Measurements from ENCODE around the gene ZBTB20. TPM values are rescaled to one million over a fixed set of nuclear protein-coding genes. Genes with fewer than 3 reads are reported as not detected.
A peak's percentile ranks its signal among the peaks of the same experiment; 100 is the strongest.

The ZBTB20 gene
- total and polyA plus RNA-seq, 10 donors = 0.32 to 89.7 (median 71.8) TPM

GRCh38 chr3:115147329-115148141 is 447 bp upstream of the ZBTB20 start:
- Histone ChIP-seq H3K27ac (peak overlapping the region; percentile 91 to 99 (median 98)), H3K9me3 (peaks cover 0 to 5% (median 0%) of the 10 kb centered on the region in 8 donors), H3K27me3 (replicated peaks in 1 of 7) (no peaks in the 10 kb centered on the region), H3K4me1 (peaks cover 6 to 40% (median 24%) of the 10 kb centered on the region in 6 donors), H3K4me3 (peak overlapping the region; percentile 40 to 84 (median 65)), H3K36me3 (no peaks in the 10 kb centered on the region)
- TF ChIP-seq POLR2AphosphoS5 (IDR thresholded peaks at IDR 0.05) = peak; percentile 88 to 96 (median 96)
- TF ChIP-seq POLR2A (IDR thresholded peaks at IDR 0.05) = peak in 2 of 3 donors; percentile 68 to 83
- TF ChIP-seq CTCF (IDR thresholded peaks at IDR 0.05 in 8 of 11, conservative IDR thresholded peaks at IDR 0.05 in 3 of 11) = peak in 2 of 11 experiments; percentile 11 to 28
- 1 to 2% (median 1%) methylated on average over 52 to 54 of the region's 54 CpGs for WGBS, 5 donors
- intact Hi-C loops (cut with DNase I; ENCODE audit: low total_unique reads) = no loop called here
- DNase-seq = peak; percentile 99

DNA sequence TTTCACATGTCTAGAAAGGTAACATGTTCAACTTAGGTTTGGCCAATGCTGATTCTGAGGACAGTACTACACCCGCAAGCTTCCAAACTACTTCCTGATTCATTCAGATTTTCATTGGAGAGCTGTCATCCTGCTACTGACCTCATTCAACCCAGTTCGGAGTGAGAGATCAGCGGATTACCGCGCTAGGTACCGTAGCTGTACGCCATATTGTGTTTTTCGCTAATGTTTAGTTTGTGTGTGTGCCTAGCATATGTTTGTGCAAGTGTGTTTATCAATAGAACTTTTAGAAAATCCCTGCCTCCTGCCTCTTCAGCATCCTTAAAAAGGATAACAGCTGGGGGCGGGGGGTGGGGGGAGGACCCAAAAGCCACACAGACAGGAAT is 1.1 kb downstream of the ZBTB20 start:
- intact Hi-C loops (cut with DNase I; ENCODE audit: low total_unique reads) = no loop called here
- TF ChIP-seq POLR2A (IDR thresholded peaks at IDR 0.05) (peak in 1 of 3 donors; percentile 50), CTCF (IDR thresholded peaks at IDR 0.05 in 8 of 11, conservative IDR thresholded peaks at IDR 0.05 in 3 of 11) (no peak), POLR2AphosphoS5 (IDR thresholded peaks at IDR 0.05) (peak in 1 of 3 donors; percentile 81)
- Histone ChIP-seq H3K27ac (peak overlapping the region; percentile 67 to 99 (median 98)), H3K4me3 (peak overlapping the region; percentile 50 to 84 (median 62)), H3K36me3 (no peaks in the 10 kb centered on the region), H3K4me1 (peaks cover 6 to 49% (median 27%) of the 10 kb centered on the region in 6 donors), H3K9me3 (peaks cover 0 to 5% (median 0%) of the 10 kb centered on the region in 8 donors), H3K27me3 (replicated peaks in 1 of 7) (no peaks in the 10 kb centered on the region)
- no peak for DNase-seq
- 0 to 1% (median 0%) methylated on average over 9 of the region's 9 CpGs for WGBS, 5 donors

DNA sequence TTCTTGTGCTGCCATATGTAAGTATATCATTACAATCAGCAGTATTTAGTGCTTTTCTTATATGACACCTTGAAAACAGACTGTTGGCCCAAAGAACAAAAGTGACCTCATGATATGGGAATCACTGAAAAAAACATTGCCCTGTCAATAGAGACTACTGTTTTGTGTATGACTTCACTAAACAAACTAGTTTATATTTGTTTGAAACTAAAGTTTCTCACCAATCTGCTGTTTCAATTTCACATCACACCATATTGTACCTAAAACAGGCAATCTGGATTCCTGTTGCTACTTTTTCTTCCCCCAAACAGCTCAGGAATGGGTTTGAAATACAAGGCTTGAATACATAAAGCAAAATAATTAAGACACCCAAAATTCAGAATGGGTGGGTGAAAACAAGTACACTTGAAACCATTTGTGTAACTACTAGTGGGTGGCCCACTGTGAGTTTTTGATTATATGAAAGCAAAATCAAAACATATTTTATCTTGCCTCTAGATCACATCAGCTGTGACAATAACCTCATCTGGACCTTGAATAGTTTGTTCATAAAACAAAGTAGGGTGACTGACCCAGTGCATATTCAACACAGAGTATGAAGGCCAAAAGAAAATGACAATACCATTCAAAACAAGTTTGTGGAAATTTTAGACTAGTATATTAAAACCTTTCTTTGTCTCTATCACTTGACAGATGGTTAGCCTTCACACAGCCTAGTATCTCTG is 5.9 kb downstream of the ZBTB20 start:
- peak overlapping the region in 1 of 8 donors; percentile 32 for H3K27ac ChIP-seq
- H3K9me3 ChIP-seq = no peaks in the 10 kb centered on the region
- intact Hi-C loops (cut with DNase I; ENCODE audit: low total_unique reads) = no loop called here
- no peak for DNase-seq
- H3K27me3 ChIP-seq (replicated peaks in 1 of 7) = no peaks in the 10 kb centered on the region
- TF ChIP-seq CTCF (IDR thresholded peaks at IDR 0.05 in 8 of 11, conservative IDR thresholded peaks at IDR 0.05 in 3 of 11) (no peak), POLR2A (IDR thresholded peaks at IDR 0.05) (no peak), POLR2AphosphoS5 (IDR thresholded peaks at IDR 0.05) (no peak)
- H3K36me3 ChIP-seq = no peaks in the 10 kb centered on the region
- peaks cover 0 to 34% (median 18%) of the 10 kb centered on the region in 6 donors for H3K4me1 ChIP-seq
- H3K4me3 ChIP-seq = no peak overlapping the region

DNA sequence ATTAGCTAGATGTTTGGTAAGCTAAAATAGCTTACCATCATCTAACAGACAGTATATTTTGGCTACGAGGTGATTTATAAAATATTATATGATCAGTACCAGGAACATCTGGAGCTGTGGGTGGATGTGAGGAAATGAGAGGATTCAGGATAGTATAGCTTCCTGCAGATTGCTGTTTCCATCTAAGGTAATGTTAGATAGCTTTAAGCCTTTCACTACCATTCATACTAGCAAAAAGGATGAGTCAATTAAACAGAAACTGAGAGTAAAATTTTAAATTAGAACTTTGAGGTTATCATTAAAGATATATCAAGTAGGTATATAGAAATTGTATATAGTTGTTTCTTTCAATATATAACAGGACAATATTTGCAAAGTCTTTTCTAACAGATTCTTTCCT is 8.0 kb downstream of the ZBTB20 start:
- TF ChIP-seq POLR2AphosphoS5 (IDR thresholded peaks at IDR 0.05) (no peak), POLR2A (IDR thresholded peaks at IDR 0.05) (no peak), CTCF (IDR thresholded peaks at IDR 0.05 in 8 of 11, conservative IDR thresholded peaks at IDR 0.05 in 3 of 11) (no peak)
- WGBS, 5 donors = 86 to 94% (median 91%) methylated on average over 1 of the region's 1 CpG
- intact Hi-C loops (cut with DNase I; ENCODE audit: low total_unique reads) = no loop called here
- Histone ChIP-seq H3K27me3 (replicated peaks in 1 of 7) (no peaks in the 10 kb centered on the region), H3K9me3 (no peaks in the 10 kb centered on the region), H3K4me1 (peaks cover 0 to 17% (median 5%) of the 10 kb centered on the region in 6 donors), H3K4me3 (no peak overlapping the region), H3K27ac (no peak overlapping the region), H3K36me3 (no peaks in the 10 kb centered on the region)
- DNase-seq = no peak

Measured in spleen (tissue), 11 donors.